Tibial nerve (tissue), 4 donors: ENCODE measurements around the gene AEBP1. TPM values are rescaled to one million over a fixed set of nuclear protein-coding genes. Genes with fewer than 3 reads are reported as not detected.
A peak's percentile ranks its signal among the peaks of the same experiment; 100 is the strongest.

Source experiments
- DNase-seq, 2 donors: peaks; one replicate each; pipeline ENCODE4 v3.0.0-alpha.2; 2019; ENCODE audit warnings: low spot score in 2 of 2
- H3K27ac ChIP-seq, 4 donors: fragments of 200-600 bp; sonication (generic) in 3 of 4; one replicate each; pipeline ENCODE4 v1.5.1; 2017 to 2019; ENCODE audit warnings: mild to moderate bottlenecking in 1 of 4
- H3K27me3 ChIP-seq, 2 donors: fragments of 200-600 bp; sonication (generic) in 1 of 2; one replicate each; pipeline versions ENCODE4 v1.5.1 to v1.6.0; 2017 to 2019
- H3K36me3 ChIP-seq, 3 donors: fragments of 200-600 bp; sonication (generic); one replicate each; pipeline ENCODE4 v1.5.1; 2018 to 2019
- H3K4me1 ChIP-seq, 4 donors: fragments of 200-600 bp; sonication (generic) in 3 of 4; one replicate each; pipeline ENCODE4 v1.5.1; 2017 to 2019
- H3K4me3 ChIP-seq, 4 donors: fragments of 200-600 bp; sonication (generic) in 3 of 4; one replicate each; pipeline ENCODE4 v1.5.1; 2017 to 2019; ENCODE audit warnings: mild to moderate bottlenecking in 1 of 4, moderate library complexity in 1 of 4
- H3K9me3 ChIP-seq, 4 donors: fragments of 200-600 bp; sonication (generic) in 3 of 4; one replicate each; pipeline ENCODE4 v1.5.1; 2017 to 2019
- CTCF ChIP-seq, 5 experiments: fragments of 200-600 bp in 3 of 5; fragments of 450-650 bp in 2 of 5; sonication (generic) in 3 of 5; IDR thresholded peaks; one replicate each; pipeline ENCODE4 v1.5.1; 2016 to 2019; ENCODE audit warnings: antibody characterized with exemption in 5 of 5, mild to moderate bottlenecking in 3 of 5, moderate library complexity in 2 of 5
- EP300 ChIP-seq, 2 donors: sonication (generic); formaldehyde crosslinking; IDR thresholded peaks; one replicate each; pipeline ENCODE4 v1.6.1; 2017; ENCODE audit warnings: antibody characterized with exemption in 2 of 2, mild to moderate bottlenecking in 1 of 2
- POLR2A ChIP-seq, 2 donors: fragments of 450-650 bp; IDR thresholded peaks; one replicate each; pipeline ENCODE4 v1.6.1; 2017; ENCODE audit warnings: antibody characterized with exemption in 2 of 2, mild to moderate bottlenecking in 2 of 2, moderate library complexity in 2 of 2
- WGBS, 2 donors: methylation state at CpG; one replicate each; pipeline ENCODE4 v1.1.5; 2018; 5-methylcytosine and 5-hydroxymethylcytosine counted together
- total RNA-seq, 4 donors: library from RNA; depleted of rRNA; stranded (reverse); fragments of >200 nt; gene quantifications; one replicate each; pipeline ENCODE4 v1.1.0, GENCODE V29; 2016

AEBP1 gene
- total RNA-seq, 4 donors from 2014 or later, result 142 to 440 (median 264) TPM

GRCh38 chr7:44087911-44088838, 16.0 kb upstream of the AEBP1 start:
- Histone ChIP-seq H3K4me1 (peaks cover 0 to 49% (median 14%) of the 10 kb centered on the region in 4 donors), H3K36me3 (no peaks in the 10 kb centered on the region), H3K27ac (peak overlapping the region; percentile 52 to 90 (median 72)), H3K4me3 (peak overlapping the region in 1 of 4 donors; percentile 2), H3K9me3 (no peaks in the 10 kb centered on the region), H3K27me3 (no peaks in the 10 kb centered on the region)
- DNase-seq, result peak; percentile 62 to 63
- 35 to 40% methylated on average over 20 of the region's 20 CpGs for WGBS, 2 donors
- TF ChIP-seq CTCF (IDR thresholded peaks at IDR 0.05) (no peak), EP300 (IDR thresholded peaks at IDR 0.05) (no peak), POLR2A (IDR thresholded peaks at IDR 0.05) (no peak)

- Histone ChIP-seq H3K27ac (no peak overlapping the region), H3K4me3 (no peak overlapping the region), H3K27me3 (no peaks in the 10 kb centered on the region), H3K4me1 (peaks cover 0 to 38% (median 8%) of the 10 kb centered on the region in 4 donors), H3K36me3 (no peaks in the 10 kb centered on the region), H3K9me3 (no peaks in the 10 kb centered on the region)
- WGBS, 2 donors, result 79 to 80% methylated on average over 6 of the region's 6 CpGs
- TF ChIP-seq CTCF (IDR thresholded peaks at IDR 0.05), result no peak
- no peak for TF ChIP-seq POLR2A (IDR thresholded peaks at IDR 0.05)
- no peak for TF ChIP-seq EP300 (IDR thresholded peaks at IDR 0.05)
- no peak for DNase-seq
These were observed 11.0 kb upstream of the AEBP1 start for GRCh38 chr7:44093102-44093641.

GRCh38 chr7:44094365-44094764, 9.8 kb upstream of the AEBP1 start:
- Histone ChIP-seq H3K9me3 (no peaks in the 10 kb centered on the region), H3K4me3 (no peak overlapping the region), H3K36me3 (no peaks in the 10 kb centered on the region), H3K27ac (peak overlapping the region in 2 of 4 donors; percentile 22 to 55), H3K27me3 (no peaks in the 10 kb centered on the region), H3K4me1 (peaks cover 0 to 29% (median 4%) of the 10 kb centered on the region in 4 donors)
- no peak for TF ChIP-seq CTCF (IDR thresholded peaks at IDR 0.05)
- no peak for TF ChIP-seq EP300 (IDR thresholded peaks at IDR 0.05)
- no peak for TF ChIP-seq POLR2A (IDR thresholded peaks at IDR 0.05)
- DNase-seq, result no peak
- WGBS, 2 donors, result 45 to 62% methylated on average over 2 of the region's 2 CpGs

- no peak for DNase-seq
- no peak overlapping the region for H3K4me3 ChIP-seq
- TF ChIP-seq CTCF (IDR thresholded peaks at IDR 0.05), result no peak
- H3K9me3 ChIP-seq, result no peaks in the 10 kb centered on the region
- WGBS, 2 donors, result 37 to 42% methylated on average over 2 of the region's 2 CpGs
- peak overlapping the region in 2 of 4 donors; percentile 22 to 55 for H3K27ac ChIP-seq
- no peaks in the 10 kb centered on the region for H3K27me3 ChIP-seq
- no peaks in the 10 kb centered on the region for H3K36me3 ChIP-seq
- peaks cover 0 to 23% (median 4%) of the 10 kb centered on the region in 4 donors for H3K4me1 ChIP-seq
These were observed 9.1 kb upstream of the AEBP1 start for GRCh38 chr7:44094883-44095592.
